Endothelial cell of umbilical vein (primary cell): ENCODE measurements around the gene KRTAP12-3. TPM values are rescaled to one million over a fixed set of nuclear protein-coding genes. Genes with fewer than 3 reads are reported as not detected.
"Not testable (repeated sequence)": the region's sequence is repeated elsewhere in the genome, so short reads cannot be mapped to it uniquely, and the experiment has no call there.

Source experiments
- BruUV-seq: library from RNA; stranded (reverse); fragments of 400-500 nt; replicated peaks from 2 replicates; lab custom pipeline; 2021; lab: Mats Ljungman, UMichigan
- CTCF ChIA-PET: fragments of 300-600, 350-600 bp; sonication (Branson Sonifier 250); formaldehyde crosslinking; loops from one replicate; lab custom pipeline; 2021; ENCODE audit warnings: antibody characterized with exemption, inconsistent platforms; lab: Charles Lee
- POLR2A ChIA-PET: fragments of 300-600, 350-600 bp; sonication (Branson Sonifier 250); formaldehyde crosslinking; loops from one replicate; lab custom pipeline; 2021; ENCODE audit warnings: antibody characterized with exemption, inconsistent platforms; lab: Charles Lee
- DNase-seq: peaks from one replicate; pipeline ENCODE4 v3.0.0-alpha.2; 2011; ENCODE audit warnings: low read depth, low spot score
- FAIRE-seq: peaks from 2 replicates; lab custom pipeline; 2011; peaks lifted over from hg19 to GRCh38; lab: Jason Lieb, UNC
- H2AFZ ChIP-seq: 2 replicates; pipeline ENCODE4 v1.6.0; 2012; ENCODE audit warnings: low read depth, low read length, control low read depth, inconsistent platforms
- H3K27ac ChIP-seq: 2 replicates; pipeline ENCODE4 v1.5.1; 2011; ENCODE audit warnings: low read depth, mild to moderate bottlenecking, control low read depth, low read length, moderate library complexity; ENCODE audit not compliant: insufficient read depth
- H3K27me3 ChIP-seq, 2 experiments: 2 replicates each; pipeline versions ENCODE4 v1.6.0 to v1.6.1; 2011; ENCODE audit warnings: low read length in 2 of 2, mixed read lengths in 1 of 2; ENCODE audit not compliant: control insufficient read depth in 2 of 2, insufficient read depth in 2 of 2
- H3K36me3 ChIP-seq, 2 experiments: 2 replicates in 1 of 2; 3 replicates in 1 of 2; pipeline ENCODE4 v1.5.1; 2011; ENCODE audit warnings: low read length in 2 of 2, mild to moderate bottlenecking in 1 of 2, moderate library complexity in 1 of 2; ENCODE audit not compliant: control insufficient read depth in 2 of 2, insufficient read depth in 2 of 2; ENCODE audit errors: extremely low read depth in 1 of 2
- H3K4me1 ChIP-seq: 3 replicates; pipeline ENCODE4 v1.5.1; 2011; ENCODE audit warnings: mild to moderate bottlenecking, low read length; ENCODE audit not compliant: control insufficient read depth, insufficient read depth; ENCODE audit errors: extremely low read depth
- H3K4me2 ChIP-seq: 2 replicates; pipeline ENCODE4 v1.6.1; 2011; ENCODE audit warnings: low read length, control low read depth, mixed read lengths; ENCODE audit not compliant: insufficient read depth
- H3K4me3 ChIP-seq, 3 experiments: fragments of 200-600 bp in 1 of 3; sonication (generic), shearing (Covaris generic) in 1 of 3; replicated peaks in 1 of 3; 2 replicates each; pipeline ENCODE4 v1.5.1; 2011 to 2016; ENCODE audit warnings: control low read depth in 3 of 3, low read length in 3 of 3, mild to moderate bottlenecking in 2 of 3, inconsistent platforms in 1 of 3, low read depth in 1 of 3, moderate library complexity in 1 of 3; ENCODE audit not compliant: insufficient read depth in 1 of 3
- H3K79me2 ChIP-seq: 2 replicates; pipeline ENCODE4 v1.6.0; 2012; ENCODE audit warnings: low read length, inconsistent platforms; ENCODE audit not compliant: control insufficient read depth, insufficient read depth
- H3K9ac ChIP-seq: replicated peaks from 2 replicates; pipeline ENCODE3; 2011; ENCODE audit warnings: low read length, control low read depth; ENCODE audit not compliant: insufficient read depth; ENCODE audit errors: extremely low read depth
- H3K9me1 ChIP-seq: replicated peaks from 3 replicates; pipeline ENCODE4 v1.6.0; 2011; ENCODE audit warnings: mild to moderate bottlenecking, low read length; ENCODE audit not compliant: control insufficient read depth, insufficient read depth; ENCODE audit errors: extremely low read depth
- H3K9me3 ChIP-seq: replicated peaks from 2 replicates; pipeline ENCODE4 v1.5.1; 2012; ENCODE audit warnings: low read length, inconsistent platforms; ENCODE audit not compliant: control insufficient read depth, insufficient read depth
- H4K20me1 ChIP-seq: replicated peaks from 2 replicates; pipeline ENCODE3; 2011; ENCODE audit warnings: mild to moderate bottlenecking, low read length; ENCODE audit not compliant: control insufficient read depth, insufficient read depth; ENCODE audit errors: extremely low read depth
- CTCF ChIP-seq, 2 donors: IDR thresholded peaks; 1 replicate in 1 of 2; 2 replicates in 1 of 2; pipeline ENCODE4 v1.5.1; 2011; ENCODE audit warnings: low read length in 2 of 2, mild to moderate bottlenecking in 2 of 2, moderate library complexity in 2 of 2, control low read depth in 1 of 2, inconsistent platforms in 1 of 2, low read depth in 1 of 2; ENCODE audit not compliant: insufficient read depth in 1 of 2; ENCODE audit errors: extremely low read depth in 1 of 2
- EZH2 ChIP-seq: IDR thresholded peaks from 2 replicates; pipeline ENCODE4 v1.6.1; 2012; ENCODE audit warnings: borderline replicate concordance, low read depth, mild to moderate bottlenecking, moderate library complexity, low read length, inconsistent platforms; ENCODE audit not compliant: severe bottlenecking
- FOS ChIP-seq: IDR thresholded peaks from 2 replicates; pipeline ENCODE4 v1.6.1; 2011; ENCODE audit warnings: mild to moderate bottlenecking, low read length, moderate library complexity, borderline replicate concordance; ENCODE audit not compliant: insufficient read depth
- GATA2 ChIP-seq: IDR thresholded peaks from 2 replicates; pipeline ENCODE4 v1.7.0; 2011; ENCODE audit warnings: low read depth, mild to moderate bottlenecking, moderate library complexity, mixed read lengths, low read length; ENCODE audit not compliant: insufficient read length, insufficient read depth
- JUN ChIP-seq: IDR thresholded peaks from 2 replicates; pipeline ENCODE4 v1.6.1; 2011; ENCODE audit warnings: borderline replicate concordance, low read depth; ENCODE audit not compliant: insufficient read length, insufficient read depth
- MAX ChIP-seq: IDR thresholded peaks from 2 replicates; pipeline ENCODE4 v1.6.1; 2011; ENCODE audit not compliant: insufficient read depth, insufficient read length
- MYC ChIP-seq: IDR thresholded peaks from one replicate; pipeline ENCODE4 v1.6.1; 2011; ENCODE audit warnings: mild to moderate bottlenecking, low read depth, low read length
- POLR2A ChIP-seq: IDR thresholded peaks from 2 replicates; pipeline ENCODE4 v1.6.1; 2012; ENCODE audit warnings: low read depth, mild to moderate bottlenecking, control low read depth, low read length
- POLR2AphosphoS5 ChIP-seq: IDR thresholded peaks from 2 replicates; pipeline ENCODE4 v1.6.1; 2012; ENCODE audit warnings: low read depth, mild to moderate bottlenecking, control low read depth, low read length, moderate library complexity; ENCODE audit not compliant: insufficient read depth
- dilution Hi-C: fragments of 300-500 bp; cut with MboI; formaldehyde crosslinking; loops from one replicate; pipeline ENCODE4 v1.15.0; 2019; ENCODE audit warnings: low sequenced_read_pairs; ENCODE audit not compliant: extremely low pct_ligation_motif_present
- intact Hi-C: fragments of 100-400 bp; cut with micrococcal nuclease; formaldehyde crosslinking; loops from one replicate; pipeline ENCODE4 v1.10.0; 2022
- polyA plus RNA-seq, 4 experiments: library from polyadenylated mRNA; depleted of rRNA in 3 of 4; stranded (reverse) in 3 of 4; unstranded in 1 of 4; fragments of >200 nt; gene quantifications; 2 replicates each; pipeline versions ENCODE4 v1.2.1 to v1.2.3, GENCODE V29; 2011 to 2012; ENCODE audit warnings: missing spikeins in 1 of 4
- total RNA-seq: library from RNA; stranded (reverse); gene quantifications from 2 replicates; pipeline ENCODE4 v1.2.3, GENCODE V29; 2021

KRTAP12-3 gene
- total and polyA plus RNA-seq, 2 donors (not counting 3 experiments of a cell fraction or from before 2014, with no cell fraction given) = not detected

- intact Hi-C loops = no loop called here
Observed at GRCh38 chr21:44684483-44684882, 26.8 kb downstream of the KRTAP12-3 start.

GRCh38 chr21:44685050-44685449, 27.3 kb downstream of the KRTAP12-3 start:
- H3K27me3 ChIP-seq, H3K9me3 ChIP-seq, H3K9me1 ChIP-seq, H3K36me3 ChIP-seq, dilution Hi-C loops, H3K4me2 ChIP-seq, H3K27ac ChIP-seq, H2AFZ ChIP-seq, H3K9ac ChIP-seq, intact Hi-C loops, H3K4me3 ChIP-seq, FAIRE-seq, H3K4me1 ChIP-seq, H3K79me2 ChIP-seq, H4K20me1 ChIP-seq, DNase-seq, POLR2A ChIA-PET, BruUV-seq: not testable (repeated sequence)
- CTCF ChIA-PET = interaction anchor here (1.3 to 2.2 kb wide), 2 partner anchors 10 to 108 kb away, joined by 3 to 5 read pairs; no protein-coding TSS in a partner anchor

More at GRCh38 chr21:44684483-44684882, 26.8 kb downstream of the KRTAP12-3 start:
- H3K9me3 ChIP-seq = no peaks in the 10 kb centered on the region
- no peak overlapping the region for H2AFZ ChIP-seq
- H3K9ac ChIP-seq = no peak overlapping the region
- no peak overlapping the region for H3K4me2 ChIP-seq
- TF ChIP-seq CTCF (IDR thresholded peaks at IDR 0.05; ENCODE audit: extremely low read depth in 1 of 2, insufficient read depth in 1 of 2, low read depth in 1 of 2, low read length in 2 of 2) (no peak), GATA2 (no peak), JUN (no peak), MYC (no peak), MAX (no peak), POLR2AphosphoS5 (no peak), FOS (no peak), EZH2 (no peak), POLR2A (no peak)
- H3K27ac ChIP-seq = no peak overlapping the region
- no peak for FAIRE-seq
- no peaks in the 10 kb centered on the region for H3K9me1 ChIP-seq
- no peaks in the 10 kb centered on the region for H3K79me2 ChIP-seq
- no peaks in the 10 kb centered on the region for H3K36me3 ChIP-seq
- CTCF ChIA-PET = interaction anchor here (1.3 to 2.2 kb wide), 3 partner anchors 10 to 109 kb away, joined by 3 to 5 read pairs (median 3); no protein-coding TSS in a partner anchor
- no TSS peak for BruUV-seq
- dilution Hi-C loops = no loop called here
- peaks cover 5 to 7% of the 10 kb centered on the region in 2 experiments for H3K27me3 ChIP-seq
- DNase-seq = no peak
- H3K4me3 ChIP-seq = no peak overlapping the region
- no peaks in the 10 kb centered on the region for H3K4me1 ChIP-seq
- POLR2A ChIA-PET = no interaction called here
- no peaks in the 10 kb centered on the region for H4K20me1 ChIP-seq
